ENCODE measurements around the gene SECISBP2.

SECISBP2 gene

DNA sequence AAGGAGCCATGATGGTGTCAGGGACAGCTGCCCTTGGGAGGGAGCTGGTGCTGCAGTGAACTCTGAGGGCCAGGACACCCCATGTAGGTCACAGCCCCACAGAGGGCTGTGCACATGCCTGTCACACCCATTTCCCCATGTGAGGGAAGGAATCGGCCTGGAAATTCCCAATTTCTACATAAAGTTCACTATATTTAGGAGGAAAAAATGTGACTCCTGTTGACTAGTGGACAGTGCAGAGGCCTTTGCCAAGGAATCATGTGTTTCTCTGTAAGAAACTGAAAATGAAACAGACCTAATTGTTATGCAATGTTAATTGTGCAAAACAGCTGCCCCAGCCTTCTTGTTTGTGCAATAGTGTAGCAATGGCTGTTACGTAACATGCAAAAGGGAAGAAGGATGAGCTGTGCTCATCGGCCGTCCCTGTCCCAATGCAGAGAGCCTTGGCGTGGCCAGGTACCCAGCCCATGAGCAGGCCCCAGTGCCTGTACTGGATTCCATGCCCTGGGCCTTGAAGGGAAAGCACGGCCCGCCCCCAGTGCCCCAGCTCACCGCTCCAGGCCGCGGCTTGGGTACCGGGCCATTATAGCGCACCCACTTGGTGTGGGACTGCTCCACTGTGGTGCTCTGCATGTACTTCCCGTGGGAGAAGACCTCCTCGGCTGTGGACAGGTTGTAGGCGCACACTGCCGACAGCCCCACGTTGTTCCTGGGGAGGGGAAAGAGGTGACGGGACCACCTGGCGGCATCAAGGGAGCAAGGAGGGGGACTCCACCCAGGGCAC, 70.0 kb downstream of the SECISBP2 start:
- no peak for TF ChIP-seq ZFX (IDR thresholded peaks at IDR 0.05; ENCODE audit: borderline replicate concordance)
- TF ChIP-seq, protein P1, sequence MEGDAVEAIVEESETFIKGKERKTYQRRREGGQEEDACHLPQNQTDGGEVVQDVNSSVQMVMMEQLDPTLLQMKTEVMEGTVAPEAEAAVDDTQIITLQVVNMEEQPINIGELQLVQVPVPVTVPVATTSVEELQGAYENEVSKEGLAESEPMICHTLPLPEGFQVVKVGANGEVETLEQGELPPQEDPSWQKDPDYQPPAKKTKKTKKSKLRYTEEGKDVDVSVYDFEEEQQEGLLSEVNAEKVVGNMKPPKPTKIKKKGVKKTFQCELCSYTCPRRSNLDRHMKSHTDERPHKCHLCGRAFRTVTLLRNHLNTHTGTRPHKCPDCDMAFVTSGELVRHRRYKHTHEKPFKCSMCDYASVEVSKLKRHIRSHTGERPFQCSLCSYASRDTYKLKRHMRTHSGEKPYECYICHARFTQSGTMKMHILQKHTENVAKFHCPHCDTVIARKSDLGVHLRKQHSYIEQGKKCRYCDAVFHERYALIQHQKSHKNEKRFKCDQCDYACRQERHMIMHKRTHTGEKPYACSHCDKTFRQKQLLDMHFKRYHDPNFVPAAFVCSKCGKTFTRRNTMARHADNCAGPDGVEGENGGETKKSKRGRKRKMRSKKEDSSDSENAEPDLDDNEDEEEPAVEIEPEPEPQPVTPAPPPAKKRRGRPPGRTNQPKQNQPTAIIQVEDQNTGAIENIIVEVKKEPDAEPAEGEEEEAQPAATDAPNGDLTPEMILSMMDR (IDR thresholded peaks at IDR 0.05): no peak
- H3K27ac ChIP-seq: no peak overlapping the region

DNA sequence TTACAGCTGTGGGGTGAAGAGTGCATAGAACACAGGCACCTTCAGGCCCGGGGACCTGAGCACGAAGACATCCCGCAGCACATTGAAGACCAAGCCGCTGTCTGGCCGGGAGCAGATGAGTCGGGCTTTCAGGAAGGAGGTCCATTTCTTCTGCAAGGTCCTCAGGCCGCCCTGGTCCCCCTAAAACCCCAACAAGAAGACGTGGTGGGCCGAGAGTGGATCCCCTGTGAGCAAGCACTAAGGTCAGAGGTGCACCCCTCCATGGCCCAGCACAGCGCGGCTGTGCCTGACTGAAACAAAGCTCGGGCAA, 70.5 kb downstream of the SECISBP2 start:
- H3K27ac ChIP-seq: no peak overlapping the region
- TF ChIP-seq, protein P1 (IDR thresholded peaks at IDR 0.05): no peak
- TF ChIP-seq ZFX (IDR thresholded peaks at IDR 0.05; ENCODE audit: borderline replicate concordance): no peak

DNA sequence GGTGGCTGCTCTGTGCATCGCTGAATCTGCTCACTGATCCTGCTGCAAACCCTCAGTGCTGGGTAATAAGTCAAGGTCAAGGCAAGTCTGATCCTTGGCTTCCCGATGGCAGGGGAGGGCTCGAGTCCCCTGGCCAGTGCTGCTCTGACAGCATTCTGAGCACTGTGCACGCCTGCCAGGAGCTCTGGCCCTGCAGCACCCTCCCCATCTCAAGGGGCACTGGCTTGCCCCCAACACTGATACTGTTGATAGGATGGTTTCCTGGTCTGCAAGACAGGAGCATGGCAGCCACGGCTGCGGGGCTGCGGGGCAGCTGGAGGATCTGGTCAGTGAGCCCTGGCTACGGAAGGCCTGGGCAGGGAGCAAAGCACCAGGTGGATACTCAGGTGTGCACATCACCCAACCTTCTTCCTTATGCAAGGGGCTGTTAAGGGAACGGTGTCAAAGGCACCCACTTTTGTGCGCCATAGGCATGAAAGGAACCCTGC, 71.8 kb downstream of the SECISBP2 start:
- TF ChIP-seq, protein P1 (IDR thresholded peaks at IDR 0.05): no peak
- no peak for TF ChIP-seq ZFX (IDR thresholded peaks at IDR 0.05; ENCODE audit: borderline replicate concordance)

DNA sequence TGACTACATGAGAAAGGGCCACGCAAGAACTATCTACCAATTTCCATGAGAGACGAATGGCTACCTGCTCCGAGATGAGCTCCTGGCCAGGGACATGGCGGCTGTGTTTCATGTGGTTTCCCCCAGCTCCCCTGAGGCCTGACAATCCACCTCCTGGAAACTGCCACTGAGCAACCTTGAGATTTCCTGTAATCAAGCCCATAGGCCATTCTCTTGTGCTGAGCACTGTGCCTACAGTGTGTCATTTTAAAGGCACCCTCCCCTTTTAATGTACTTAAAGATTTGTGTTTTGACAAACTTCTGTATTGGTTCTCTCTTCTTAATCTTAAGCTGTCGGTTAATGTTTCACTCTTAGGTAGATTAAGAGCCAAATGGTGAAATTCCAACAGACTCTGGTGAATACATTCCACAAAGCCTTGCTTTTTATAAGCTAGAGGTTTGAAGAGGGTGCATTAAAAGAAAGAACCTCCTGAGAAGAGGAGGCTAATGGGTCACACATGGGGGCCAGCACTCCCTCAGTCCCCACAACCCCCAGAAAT, 72.3 kb downstream of the SECISBP2 start:
- TF ChIP-seq, protein P1 (IDR thresholded peaks at IDR 0.05): no peak
- TF ChIP-seq ZFX (IDR thresholded peaks at IDR 0.05; ENCODE audit: borderline replicate concordance): no peak
- H3K27ac ChIP-seq: no peak overlapping the region

More for the DNA sequence above, 71.8 kb downstream of the SECISBP2 start:
- H3K27ac ChIP-seq: no peak overlapping the region

DNA sequence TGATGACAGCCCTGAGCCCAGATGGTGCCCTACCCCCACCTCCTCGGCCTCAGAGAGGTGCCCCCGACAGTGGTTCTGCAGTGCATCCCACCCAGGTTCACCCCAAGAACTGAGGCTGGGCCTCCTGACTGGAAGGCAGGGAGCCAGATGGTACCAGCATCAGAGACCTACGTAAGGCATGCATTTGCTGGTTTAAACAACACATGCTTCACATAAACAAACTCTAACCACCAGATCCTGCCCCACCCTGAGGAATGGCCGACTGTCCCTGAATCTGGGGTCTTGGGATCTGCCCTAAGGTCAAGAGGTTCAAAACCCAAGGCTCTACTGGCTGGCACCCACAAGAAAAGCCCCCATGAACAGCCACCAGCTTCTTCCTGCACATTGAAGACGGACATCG, 73.3 kb downstream of the SECISBP2 start:
- no peak overlapping the region for H3K27ac ChIP-seq
- TF ChIP-seq ZFX (IDR thresholded peaks at IDR 0.05; ENCODE audit: borderline replicate concordance): no peak
- TF ChIP-seq, protein P1 (IDR thresholded peaks at IDR 0.05): no peak

DNA sequence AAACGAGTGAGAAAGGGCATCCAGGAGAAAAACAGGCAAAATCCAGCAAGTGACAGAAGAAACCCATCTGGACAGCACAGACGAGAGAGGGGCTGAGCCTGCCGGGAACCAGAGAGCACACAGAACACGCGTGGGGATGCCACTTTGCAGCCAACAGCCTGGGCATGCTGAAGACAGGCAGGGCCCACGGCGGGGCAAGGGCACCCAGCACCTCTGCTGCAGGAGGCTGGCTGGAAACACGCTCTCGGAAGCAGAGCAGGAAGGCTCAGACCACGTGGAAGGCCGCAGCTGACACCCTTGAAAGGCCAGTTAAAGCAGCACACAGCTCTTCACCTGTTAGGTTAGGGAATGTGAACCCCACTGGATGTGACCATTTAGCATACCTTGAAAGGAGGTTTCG, 76.1 kb downstream of the SECISBP2 start:
- no peak overlapping the region for H3K27ac ChIP-seq
- TF ChIP-seq, protein P1 (IDR thresholded peaks at IDR 0.05): no peak
- no peak for TF ChIP-seq ZFX (IDR thresholded peaks at IDR 0.05; ENCODE audit: borderline replicate concordance)
